Activated gamma-delta T cell treated with anti-CD3 and anti-CD28 coated beads, Interleukin-2, amount 50 U/mL, for 16 hours (primary cell): ENCODE results near the gene C1orf174.
A peak's percentile ranks its signal among the peaks of the same experiment; 100 is the strongest.
"Not testable (repeated sequence)": the region's sequence is repeated elsewhere in the genome, so short reads cannot be mapped to it uniquely, and the experiment has no call there.

Source experiments
- DNase-seq: peaks from one replicate; pipeline ENCODE4 v3.0.0-alpha.2; 2020; ENCODE audit warnings: low read depth

C1orf174 gene

DNA sequence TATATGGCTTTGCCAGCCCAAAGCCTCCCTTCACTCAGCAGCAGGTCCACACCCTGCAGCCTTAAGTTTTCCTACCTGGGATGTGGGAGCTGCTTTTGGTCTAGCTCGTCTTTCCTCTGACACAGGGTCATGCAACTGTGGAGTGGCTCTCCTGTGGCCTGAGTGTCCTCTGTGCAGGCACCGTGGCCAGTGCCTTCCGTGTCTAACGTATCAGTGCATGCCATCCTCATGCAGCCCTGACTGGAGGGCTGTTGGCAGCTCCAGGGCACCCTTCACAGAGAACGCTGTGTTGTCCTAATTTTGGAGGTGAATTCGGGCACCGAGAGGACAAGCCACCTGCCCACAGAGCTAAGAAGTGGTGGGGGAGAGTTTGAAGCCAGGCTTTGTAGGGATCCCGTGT, 25.7 kb upstream of the C1orf174 start:
- no peak for DNase-seq

DNA sequence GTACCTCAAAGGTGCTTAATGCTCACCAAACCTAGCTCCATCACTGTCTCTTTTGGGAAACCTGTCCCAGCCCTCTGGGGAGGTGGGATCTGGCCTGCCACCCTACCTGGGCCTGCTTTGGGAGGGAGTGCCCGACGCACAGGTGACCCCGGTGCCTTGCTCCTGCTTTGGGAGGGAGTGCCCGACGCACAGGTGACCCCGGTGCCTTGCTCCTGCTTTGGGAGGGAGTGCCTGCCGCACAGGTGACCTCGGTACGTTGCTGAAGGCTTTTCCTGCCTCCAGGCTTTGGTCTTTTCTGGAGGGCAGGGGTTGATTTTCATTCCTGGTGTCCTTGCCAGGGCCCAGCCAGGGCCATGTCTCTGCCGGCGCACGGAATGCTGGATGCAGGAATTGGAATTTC, 25.2 kb upstream of the C1orf174 start:
- no peak for DNase-seq

DNA sequence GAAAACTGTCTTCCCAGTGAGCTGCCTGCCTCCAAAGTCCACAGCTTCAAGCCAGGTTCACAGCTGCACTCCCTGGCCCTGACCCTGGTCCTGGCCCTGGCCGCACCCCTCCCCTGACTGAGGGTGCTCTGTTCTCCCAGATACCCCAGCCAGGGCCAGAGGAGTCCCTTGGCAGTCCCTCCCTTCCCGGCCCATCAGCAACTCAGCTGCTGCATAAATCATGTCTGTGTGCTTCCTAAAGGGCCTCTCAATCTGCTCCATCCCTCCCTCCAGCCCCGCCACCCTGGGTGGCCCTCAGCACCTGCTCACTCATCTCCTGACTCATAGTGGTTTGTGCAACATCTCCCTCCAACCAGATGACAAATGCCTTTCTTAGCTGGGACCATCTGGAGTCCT, 24.8 kb upstream of the C1orf174 start:
- DNase-seq: no peak

DNA sequence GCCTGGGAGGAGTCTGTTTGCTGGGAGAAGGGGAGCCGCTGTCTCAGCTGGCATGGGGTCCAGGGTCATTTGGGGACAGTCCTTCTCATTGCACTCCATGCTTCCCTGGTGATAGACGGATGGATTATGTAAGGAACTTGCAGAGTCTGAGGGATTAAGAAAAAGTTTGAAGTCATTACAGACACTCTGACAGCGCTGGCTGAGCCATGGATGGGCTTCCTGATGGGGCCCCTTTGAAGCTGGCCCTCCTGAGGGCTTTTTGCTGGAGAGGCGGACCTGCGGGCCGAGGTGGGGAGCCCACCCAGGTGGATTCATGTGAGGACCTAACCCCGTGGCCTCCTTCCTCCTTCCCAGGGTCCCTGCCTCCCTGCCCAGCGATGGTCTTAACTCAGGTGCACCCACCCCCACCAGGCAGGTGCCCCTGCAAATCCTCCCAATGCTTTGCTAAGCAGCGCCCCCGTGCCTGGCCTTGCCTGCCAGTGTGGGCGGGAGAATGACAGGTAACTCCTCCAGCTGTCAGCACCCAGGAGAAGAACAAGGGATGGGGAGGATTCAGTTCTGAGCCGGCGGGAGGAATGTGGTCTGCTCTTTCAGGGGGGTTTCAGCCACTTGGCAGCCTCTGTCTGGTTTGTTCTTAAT, 24.2 kb upstream of the C1orf174 start:
- DNase-seq: no peak

DNA sequence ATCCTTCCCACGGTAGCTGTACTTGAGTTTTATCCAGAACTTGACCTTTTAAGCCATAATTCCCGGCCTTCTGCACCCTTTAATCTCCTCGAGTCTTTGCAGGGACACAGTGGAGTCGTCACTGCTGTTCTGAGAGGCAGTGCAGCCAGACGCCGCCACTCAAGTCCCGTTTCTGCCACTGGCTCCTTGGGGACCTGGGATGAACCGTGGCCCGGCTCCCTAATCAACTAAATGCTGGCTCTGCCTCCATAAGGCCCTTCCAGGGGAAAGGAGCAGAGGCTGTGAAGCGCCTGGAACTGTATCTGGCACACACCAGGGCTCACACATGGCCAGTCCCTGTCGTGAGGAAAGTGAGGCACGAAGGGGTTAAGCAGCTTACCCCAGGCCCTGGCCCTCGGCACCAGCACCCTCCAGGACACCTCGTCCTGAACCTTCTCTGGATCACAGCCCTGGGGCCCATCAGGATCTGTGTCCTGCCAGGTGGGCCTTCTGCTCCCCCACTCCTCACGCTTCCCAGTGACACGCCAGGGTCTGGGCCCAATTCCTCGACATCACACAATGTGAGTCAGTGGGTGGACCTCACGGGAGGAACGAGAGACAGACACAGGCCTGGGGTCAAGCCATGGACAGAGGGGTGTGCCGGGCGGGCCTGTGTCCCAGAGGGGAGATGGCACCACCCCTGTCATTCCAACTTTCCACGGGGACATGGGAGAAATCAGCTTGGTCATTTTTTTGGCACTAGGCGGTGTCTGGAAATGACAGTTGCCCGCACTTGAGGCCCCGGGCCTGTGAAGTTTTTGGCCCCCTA, 23.5 kb upstream of the C1orf174 start:
- DNase-seq: no peak

DNA sequence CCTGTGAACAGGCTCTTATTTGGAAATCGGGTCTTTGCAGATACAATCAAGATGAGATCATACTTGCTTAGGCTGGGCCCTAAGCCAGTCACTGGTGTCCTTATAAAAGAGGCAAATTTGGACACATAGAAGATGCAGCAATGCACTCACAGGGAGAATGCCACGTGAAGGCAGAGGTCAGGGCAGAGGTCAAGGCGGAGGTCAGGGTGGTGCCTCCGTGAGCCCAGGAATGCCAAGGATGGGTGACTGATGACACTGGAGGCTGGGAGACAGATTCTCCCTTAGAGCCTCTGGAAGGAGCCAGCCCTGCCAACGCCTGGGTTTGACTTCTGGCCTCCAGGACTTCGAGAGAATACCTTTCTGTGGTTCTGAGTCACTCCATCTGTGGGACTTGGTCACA, 22.8 kb upstream of the C1orf174 start:
- no peak for DNase-seq

DNA sequence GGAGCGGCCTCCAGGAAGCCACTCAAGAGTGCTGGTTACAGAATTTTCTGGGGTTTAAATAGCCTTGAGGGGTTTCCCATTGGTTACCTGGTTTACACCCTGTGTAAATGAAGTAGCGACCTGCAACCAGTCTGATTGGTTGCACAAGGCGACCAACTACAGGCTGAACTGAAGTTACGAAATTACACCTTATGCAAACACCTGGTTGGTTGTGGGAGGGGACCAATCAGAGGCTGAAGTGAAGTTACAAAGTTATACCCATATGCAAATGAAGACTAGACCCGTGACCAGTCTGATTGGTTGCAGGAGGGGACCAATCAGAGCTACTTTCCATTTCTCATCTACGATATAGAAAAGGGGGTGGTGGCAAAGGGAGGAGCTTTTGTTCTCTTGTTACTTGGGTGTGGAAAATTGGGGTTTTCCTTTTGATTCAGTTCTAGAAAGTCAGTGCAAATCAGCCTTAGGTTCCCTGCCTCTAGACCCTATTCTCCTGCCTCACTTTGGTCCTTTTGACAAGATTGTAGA, 22.2 kb upstream of the C1orf174 start:
- DNase-seq: no peak

DNA sequence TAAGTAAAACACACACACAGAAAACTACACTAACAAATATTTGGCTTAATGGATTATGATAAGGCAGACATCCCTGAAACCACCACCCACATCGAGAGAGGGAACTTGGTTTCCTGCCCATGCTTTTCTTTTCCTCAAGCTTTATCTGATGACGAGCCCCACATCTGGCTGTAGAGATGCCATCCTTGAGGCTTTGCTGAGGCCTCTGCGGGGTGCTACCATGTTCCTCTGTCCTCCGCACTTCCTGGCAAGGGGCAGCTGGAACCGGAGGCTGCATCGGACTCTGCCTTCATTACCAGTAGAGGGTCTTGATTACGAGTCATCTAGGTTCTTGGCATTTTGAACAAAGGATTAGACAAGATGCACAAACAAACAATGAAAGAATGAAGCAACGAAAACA, 21.7 kb upstream of the C1orf174 start:
- no peak for DNase-seq

DNA sequence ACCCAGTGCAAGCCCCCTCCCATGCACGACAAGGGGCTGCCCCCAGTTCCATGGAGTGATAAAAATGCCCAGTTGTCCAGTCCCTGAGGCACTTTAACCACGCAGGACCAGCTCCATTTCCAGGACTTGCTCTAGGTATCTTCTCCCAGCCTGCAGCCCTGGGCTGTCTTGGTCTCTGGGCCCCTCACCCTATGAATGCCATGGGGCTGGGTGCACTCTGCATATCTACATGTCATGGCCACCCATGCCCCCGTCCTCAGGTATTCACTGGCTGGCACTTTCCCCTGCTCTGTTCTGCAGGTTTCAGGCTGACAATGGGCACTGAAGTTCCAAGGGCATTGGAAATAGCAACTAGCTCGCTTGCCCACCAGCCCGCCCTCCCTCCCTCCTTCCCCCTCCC, 19.6 kb upstream of the C1orf174 start:
- no peak for DNase-seq

DNA sequence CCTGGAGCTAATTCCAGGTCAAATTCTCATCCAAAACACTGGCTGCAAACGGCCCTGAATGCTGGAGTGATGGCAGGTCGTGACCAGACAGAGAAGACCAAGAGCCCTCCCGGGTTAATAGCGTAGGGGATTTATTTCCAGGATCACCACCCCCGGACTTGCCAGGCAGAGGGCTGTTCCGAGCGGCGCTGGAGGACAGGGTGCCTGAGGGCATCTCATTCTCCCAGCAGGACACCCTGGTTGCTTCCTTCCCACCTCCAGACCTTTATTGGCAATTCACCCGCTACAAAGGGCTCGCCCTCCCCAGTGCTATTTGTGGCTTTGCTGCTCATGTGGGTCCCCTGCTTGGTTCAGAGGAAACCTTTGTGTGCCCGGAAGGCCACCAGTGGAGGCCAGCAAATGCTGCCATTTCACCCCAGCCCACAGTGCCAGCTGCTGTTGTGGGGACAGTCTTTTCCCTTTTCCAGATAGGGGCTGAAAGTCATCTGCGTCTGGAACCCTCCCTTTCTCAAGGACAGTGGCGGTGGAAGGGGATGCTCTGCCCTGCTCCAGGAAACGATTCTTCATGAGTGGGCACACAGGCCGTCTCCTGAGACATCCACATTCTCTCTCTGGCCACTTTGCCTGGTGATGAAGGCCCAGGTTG, 19.0 kb upstream of the C1orf174 start:
- no peak for DNase-seq

DNA sequence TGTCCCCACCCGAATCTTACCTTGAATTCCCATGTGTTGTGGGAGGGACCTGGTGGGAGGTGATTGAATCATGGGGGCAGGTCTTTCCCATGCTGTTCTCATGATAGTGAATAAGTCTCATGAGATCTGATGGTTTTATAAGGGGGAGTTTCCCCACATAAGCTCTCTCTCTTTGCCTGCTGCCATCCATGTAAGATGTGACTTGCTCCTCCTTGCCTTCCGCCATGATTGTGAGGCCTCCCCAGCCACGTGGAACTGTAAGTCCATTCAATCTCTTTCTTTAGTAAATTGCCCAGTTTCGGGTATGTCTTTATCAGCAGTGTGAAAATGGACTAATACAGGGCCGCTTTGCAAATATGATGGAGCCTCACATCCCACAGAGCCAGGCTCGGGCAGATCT, 18.3 kb upstream of the C1orf174 start:
- DNase-seq: not testable (repeated sequence)

DNA sequence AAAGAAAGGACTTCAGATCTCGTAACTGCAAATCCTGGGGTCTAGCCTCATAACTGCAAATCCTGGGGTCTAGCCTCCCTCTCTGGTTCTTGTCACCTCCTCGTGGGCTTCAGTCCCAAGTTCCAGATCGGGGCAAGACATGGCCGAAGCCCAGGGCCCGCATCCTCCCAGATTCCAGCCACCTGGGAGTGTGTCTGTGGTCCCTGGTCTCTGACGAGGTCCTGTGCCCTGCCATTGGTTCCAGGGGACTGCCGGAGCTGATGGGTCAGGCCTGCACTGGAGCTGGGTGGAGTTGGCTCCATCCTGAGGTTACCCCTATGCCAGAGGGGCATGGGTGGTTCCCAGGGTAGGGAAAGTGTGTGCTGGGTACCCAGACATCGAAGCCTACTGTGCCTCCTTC, 17.7 kb upstream of the C1orf174 start:
- DNase-seq: no peak

DNA sequence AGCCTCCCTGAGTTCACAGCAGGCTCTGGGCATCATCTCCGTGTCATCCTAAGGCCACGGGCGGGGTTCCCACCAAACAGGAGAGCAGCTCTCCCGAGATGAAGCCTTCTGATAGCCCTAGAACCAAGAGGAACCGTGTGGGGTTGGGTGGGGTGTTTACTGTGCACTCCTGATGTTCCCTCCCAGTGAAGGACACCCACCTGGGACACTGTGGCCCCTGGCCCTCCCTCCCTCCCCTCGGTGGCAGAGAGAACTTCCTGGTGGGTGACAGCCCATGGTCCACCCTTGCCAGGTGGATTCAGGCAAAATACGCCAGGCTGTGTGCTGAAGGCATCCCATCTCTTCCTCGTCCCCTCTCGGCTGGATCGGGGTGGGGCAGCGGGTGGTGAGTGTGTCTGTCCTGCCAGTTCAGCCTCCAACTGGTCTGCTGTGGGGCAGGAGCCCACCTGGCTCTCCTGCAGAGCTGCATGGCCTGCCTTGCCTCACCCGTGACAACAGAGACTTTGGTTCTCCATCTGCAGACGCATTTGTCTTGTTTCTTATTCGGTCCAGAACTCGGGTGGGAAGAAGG, 15.6 kb upstream of the C1orf174 start:
- no peak for DNase-seq

DNA sequence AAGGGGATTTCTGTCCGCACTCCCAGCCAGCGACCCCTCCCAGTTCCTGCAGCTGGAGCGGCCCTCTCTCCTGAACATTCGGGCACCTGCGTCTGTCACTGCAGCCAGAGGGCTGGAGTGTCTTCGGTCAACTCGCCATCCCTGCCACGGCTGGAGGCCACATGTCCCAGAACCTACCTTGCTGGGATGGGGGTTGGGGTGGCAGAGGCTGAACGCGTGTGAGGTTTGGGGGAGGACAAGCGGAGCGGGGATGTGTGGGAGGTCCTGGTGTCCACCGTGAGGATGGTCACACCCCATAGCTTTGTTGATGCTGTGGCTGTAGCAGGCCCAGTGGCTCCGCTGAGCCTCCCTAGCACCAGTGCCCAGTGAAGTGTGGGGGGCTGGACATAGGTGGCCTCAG, 14.8 kb upstream of the C1orf174 start:
- no peak for DNase-seq

DNA sequence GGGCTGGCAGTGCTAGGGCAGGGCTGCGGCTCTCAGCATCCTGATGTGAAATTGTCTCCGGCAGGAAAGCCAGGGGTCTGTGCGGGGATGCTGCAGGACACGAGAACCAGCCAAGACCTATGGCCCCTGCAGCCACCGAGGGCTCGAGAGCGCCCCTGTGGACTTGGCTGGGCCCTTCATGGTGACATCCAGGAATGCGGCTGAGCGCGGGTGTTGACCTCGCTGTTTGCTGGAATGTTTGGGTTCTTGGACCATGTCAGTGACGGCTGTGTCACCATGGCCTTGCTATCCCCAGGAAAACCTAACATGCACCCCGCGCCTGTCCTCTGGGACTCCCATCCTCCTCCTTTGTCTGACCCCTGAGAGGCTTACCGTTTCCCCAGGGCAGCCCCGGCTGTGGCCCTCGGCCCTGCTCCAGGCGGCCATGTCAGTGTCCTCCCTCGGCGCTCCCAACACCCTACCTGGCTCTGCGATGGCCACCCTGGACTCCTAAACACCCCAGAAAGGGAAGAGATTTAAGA, 14.3 kb upstream of the C1orf174 start:
- DNase-seq: no peak

DNA sequence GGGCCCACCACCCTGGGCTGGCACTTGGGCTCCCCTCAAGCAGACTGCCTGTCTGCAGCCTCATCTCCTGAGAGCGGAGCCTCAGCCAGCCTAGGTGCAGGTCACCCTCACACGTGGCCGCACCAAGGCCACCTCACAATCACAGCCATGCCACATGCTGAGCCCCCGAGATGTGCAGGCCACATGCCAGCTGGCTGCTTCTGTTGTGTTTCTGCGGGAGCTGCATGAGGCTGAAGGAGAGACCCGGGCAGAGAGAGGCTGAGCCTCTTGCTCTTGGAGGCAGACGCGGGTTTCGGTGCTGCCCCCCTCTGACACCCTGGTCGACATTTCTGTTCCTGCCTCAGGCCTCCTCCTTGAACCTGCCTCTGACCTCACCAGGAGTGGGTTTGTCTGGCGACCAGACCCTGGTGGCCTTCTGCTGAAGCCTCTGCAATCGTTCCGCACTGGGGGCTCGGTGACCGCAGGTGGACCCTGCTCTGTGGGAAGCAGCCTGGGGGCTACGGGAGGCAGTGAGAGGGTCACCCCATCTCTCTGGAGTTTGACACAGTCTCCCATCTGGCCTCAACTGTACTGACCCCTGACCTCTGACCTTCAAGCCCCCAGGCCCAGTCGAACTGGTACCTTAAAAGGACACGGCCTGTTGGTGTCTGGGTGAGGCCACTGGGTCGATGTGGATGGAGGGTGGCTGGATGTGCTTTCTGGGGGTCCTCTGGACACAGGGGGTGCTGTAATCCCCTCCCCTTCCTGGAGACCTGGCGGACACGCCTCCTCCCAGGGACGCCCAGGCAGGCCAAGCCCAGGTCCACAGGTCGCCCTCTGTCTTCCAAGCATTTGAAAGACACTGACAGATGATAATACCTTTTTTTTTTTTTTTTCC, 13.0 kb upstream of the C1orf174 start:
- DNase-seq: no peak

DNA sequence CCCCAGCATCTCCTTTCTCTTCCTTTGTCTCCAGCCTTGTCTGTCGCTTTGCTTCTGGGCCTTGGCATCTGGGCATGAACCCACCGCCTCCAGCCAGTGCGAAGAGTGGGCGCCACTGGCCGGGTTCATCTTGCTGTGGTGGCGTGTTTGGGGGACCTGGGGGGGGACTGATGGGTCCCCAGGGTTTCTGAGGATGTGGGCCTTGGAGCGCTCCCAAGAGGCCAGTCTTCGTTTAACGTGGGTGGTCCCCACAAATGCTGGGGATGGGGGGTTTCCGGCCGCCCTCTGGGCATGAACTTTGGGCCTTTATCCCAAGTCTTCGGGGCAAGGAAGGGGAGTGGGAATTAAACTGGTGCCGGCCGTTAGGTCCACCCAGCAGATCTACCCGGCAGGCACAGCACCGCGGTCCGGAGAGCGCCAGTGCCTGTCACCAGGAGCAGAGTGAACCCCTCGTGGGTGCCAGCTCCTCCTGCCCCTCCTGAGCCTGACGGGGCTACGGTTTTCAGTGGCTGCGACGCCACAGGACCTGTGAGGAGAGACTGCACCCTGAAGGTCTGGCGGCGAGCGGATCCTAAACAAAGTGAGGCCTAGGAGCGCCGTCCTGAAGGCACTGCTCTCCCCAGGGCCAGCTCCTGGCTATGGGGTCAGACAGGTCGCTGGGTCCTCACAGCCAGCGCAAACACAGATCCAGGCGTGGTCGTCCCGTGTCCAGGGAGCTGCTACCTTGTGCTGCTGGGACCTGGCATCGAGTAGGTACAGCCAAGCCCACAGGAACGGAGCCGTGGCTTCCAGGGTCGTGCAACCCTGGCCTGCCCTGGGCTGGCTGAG, 12.1 kb upstream of the C1orf174 start:
- DNase-seq: no peak

DNA sequence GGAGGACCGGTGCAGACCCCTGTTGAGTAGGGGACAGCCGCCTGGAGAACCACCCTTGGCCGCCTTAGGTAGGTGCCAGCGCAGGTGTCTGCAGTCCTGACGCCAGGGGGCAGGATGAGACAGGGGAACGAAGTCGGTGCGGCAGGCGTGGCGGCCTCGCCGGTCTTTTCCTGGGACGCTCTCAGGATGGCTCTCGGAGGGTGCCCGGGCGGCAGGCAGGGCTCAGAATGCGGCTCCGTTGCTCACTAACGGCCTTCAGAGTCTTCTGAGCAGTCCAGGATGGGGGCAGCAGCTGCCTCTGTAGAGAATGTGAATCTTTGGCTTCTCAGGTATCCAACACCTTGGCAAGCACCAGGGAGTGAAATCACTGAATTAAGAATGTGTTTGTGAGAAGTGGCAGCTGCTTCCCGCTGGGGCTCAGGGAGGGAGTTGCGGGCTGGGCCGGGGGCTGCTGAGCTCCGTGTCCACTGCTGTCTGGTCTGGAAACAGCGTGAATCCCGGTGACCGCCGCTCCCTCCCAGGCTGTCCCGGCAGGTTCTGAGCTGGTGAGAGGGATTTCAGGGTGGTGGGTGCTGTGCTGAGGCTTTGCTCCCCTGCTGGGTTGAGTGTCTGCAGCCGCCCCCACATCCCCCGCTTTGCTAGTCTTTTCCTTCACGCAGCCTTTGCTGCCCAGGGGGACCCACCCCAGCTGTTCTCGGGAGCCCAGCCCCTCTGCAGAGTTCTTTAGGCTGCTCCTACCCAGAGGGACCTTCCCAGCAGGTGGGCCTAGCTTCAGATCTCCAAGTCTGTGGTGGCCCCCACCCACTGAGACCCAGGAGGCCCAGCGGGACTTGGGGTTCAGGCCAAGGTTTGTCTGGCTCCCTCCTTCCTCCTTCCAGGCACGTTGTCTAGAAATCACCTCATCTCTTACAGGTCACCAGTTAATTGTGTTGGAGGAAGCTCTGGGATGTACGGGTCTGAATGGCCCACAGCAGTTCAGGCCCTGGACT, 11.1 kb upstream of the C1orf174 start:
- peak; percentile 61 for DNase-seq

DNA sequence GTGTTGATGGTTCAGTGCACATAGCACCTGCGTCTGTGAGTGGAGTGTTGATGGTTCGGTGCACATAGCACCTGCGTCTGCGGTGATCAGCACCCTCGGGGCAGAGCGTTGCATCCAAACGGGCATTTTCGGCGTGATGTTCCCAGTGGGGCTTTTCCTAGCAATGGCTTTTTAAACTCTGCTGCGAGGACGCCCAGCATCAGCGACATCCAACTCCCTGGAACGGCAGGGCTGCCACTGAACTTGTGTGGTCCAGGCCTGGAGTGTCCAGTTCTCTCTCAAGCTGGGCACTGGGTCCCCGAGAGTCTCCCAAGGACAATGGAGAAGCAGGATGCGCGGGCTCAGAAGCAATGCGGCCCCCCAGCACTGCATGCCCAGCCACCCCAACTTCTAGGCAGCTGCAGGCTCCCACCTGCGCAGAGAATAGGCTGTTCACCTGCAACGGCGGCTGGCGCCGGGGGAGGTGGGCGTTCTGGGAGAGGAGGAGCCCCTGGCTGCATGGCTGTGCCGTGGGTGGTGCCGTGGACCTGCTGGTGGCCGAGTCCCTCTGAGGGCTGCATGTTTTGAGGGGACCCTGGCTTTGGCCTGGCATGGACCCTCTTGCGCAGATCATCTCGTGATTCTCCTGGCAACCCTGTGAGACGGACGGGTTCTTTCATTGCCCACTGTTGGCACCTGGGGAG, 10.1 kb upstream of the C1orf174 start:
- DNase-seq: no peak
